HepG2 (cell line): Measurements from ENCODE around the gene ACSL6. TPM values are rescaled to one million over a fixed set of nuclear protein-coding genes. Genes with fewer than 3 reads are reported as not detected.

Experiments used
- ATAC-seq: fragments of 200-7000 bp; cut with Tn5 transposase; 3 replicates; pipeline ENCODE4 v1.9.1; 2020; ENCODE audit warnings: mild to moderate bottlenecking, moderate library complexity
- BruUV-seq: library from RNA; stranded (reverse); fragments of 400-500 nt; replicated peaks from 2 replicates; lab custom pipeline; 2021; lab: Mats Ljungman, UMichigan
- CTCF ChIA-PET: fragments of 300-600 bp; formaldehyde crosslinking; extraction: SDS; loops from one replicate; lab custom pipeline; 2021; ENCODE audit warnings: low total read pairs, inconsistent platforms, low intra/inter-chr PET ratio; lab: Yijun Ruan, JAX
- POLR2A ChIA-PET: fragments of 350-600 bp; sonication (Branson Sonifier 250); formaldehyde crosslinking; loops from one replicate; lab custom pipeline; 2020; ENCODE audit warnings: antibody characterized with exemption, inconsistent platforms; lab: Yijun Ruan, JAX
- DNase-seq: peaks from one replicate; pipeline ENCODE4 v3.0.0-alpha.2; 2015; ENCODE audit warnings: low spot score
- FAIRE-seq: peaks from 3 replicates; lab custom pipeline; 2011; peaks lifted over from hg19 to GRCh38; lab: Jason Lieb, UNC
- H2AFZ ChIP-seq: one replicate; pipeline ENCODE4 v1.6.1; 2011; ENCODE audit warnings: low read length, inconsistent platforms
- H3K27ac ChIP-seq: fragments of 300-600 bp; 3 replicates; pipeline ENCODE4 v1.8.0; 2011; ENCODE audit warnings: mixed run types, mild to moderate bottlenecking, mixed read lengths, low read length, inconsistent platforms; ENCODE audit not compliant: insufficient read depth; ENCODE audit errors: extremely low read length
- H3K27me3 ChIP-seq, 2 experiments: fragments of 200-600 bp in 1 of 2; 2 replicates in 1 of 2; 3 replicates in 1 of 2; pipeline versions ENCODE4 v1.6.0 to v1.8.0; 2011; ENCODE audit warnings: low read length in 2 of 2, mild to moderate bottlenecking in 2 of 2, moderate library complexity in 2 of 2, inconsistent platforms in 1 of 2; ENCODE audit not compliant: insufficient read depth in 2 of 2, control insufficient read depth in 1 of 2
- H3K36me3 ChIP-seq, 2 experiments: fragments of 200-600 bp in 1 of 2; replicated peaks in 1 of 2; 2 replicates in 1 of 2; 3 replicates in 1 of 2; pipeline versions ENCODE4 v1.5.1 to v1.8.0; 2011; ENCODE audit warnings: low read length in 2 of 2, inconsistent platforms in 1 of 2; ENCODE audit not compliant: insufficient read depth in 2 of 2, control insufficient read depth in 1 of 2
- H3K4me1 ChIP-seq: 2 replicates; pipeline ENCODE4 v1.5.1; 2012; ENCODE audit warnings: low read length, inconsistent platforms; ENCODE audit not compliant: insufficient read depth
- H3K4me2 ChIP-seq: 2 replicates; pipeline ENCODE4 v1.6.0; 2011; ENCODE audit warnings: low read depth, low read length, inconsistent platforms
- H3K4me3 ChIP-seq, 3 experiments: fragments of 200-600 bp in 1 of 3; sonication (generic), shearing (Covaris generic) in 1 of 3; replicated peaks in 1 of 3; 2 replicates each; pipeline ENCODE4 v1.5.1; 2011 to 2016; ENCODE audit warnings: low read length in 3 of 3, inconsistent platforms in 2 of 3, low read depth in 2 of 3, mild to moderate bottlenecking in 2 of 3, control low read depth in 1 of 3, mixed read lengths in 1 of 3; ENCODE audit not compliant: insufficient read depth in 1 of 3
- H3K79me2 ChIP-seq: one replicate; pipeline ENCODE4 v1.6.1; 2011; ENCODE audit warnings: low read length, inconsistent platforms; ENCODE audit not compliant: insufficient read depth
- H3K9ac ChIP-seq: 2 replicates; pipeline ENCODE4 v1.6.0; 2011; ENCODE audit warnings: mild to moderate bottlenecking, low read depth, low read length, inconsistent platforms; ENCODE audit not compliant: insufficient read depth
- H3K9me3 ChIP-seq: 2 replicates; pipeline ENCODE4 v1.5.1; 2012; ENCODE audit warnings: mild to moderate bottlenecking, low read length
- H4K20me1 ChIP-seq: 2 replicates; pipeline ENCODE4 v1.6.0; 2011; ENCODE audit warnings: inconsistent platforms, mild to moderate bottlenecking, low read length, moderate library complexity; ENCODE audit not compliant: insufficient read depth
- ATF5 ChIP-seq: sonication (generic); formaldehyde crosslinking; IDR thresholded peaks from 2 replicates; pipeline ENCODE4 v1.4.0; 2020; ENCODE audit warnings: mild to moderate bottlenecking, low read depth, missing genetic modification reagents
- FOXO1 ChIP-seq: sonication (generic); formaldehyde crosslinking; IDR thresholded peaks from 2 replicates; pipeline ENCODE4 v1.4.0; 2020; ENCODE audit warnings: missing genetic modification reagents
- GLI4 ChIP-seq: sonication (generic); formaldehyde crosslinking; IDR thresholded peaks from 2 replicates; pipeline ENCODE4 v1.5.1; 2020; ENCODE audit warnings: missing genetic modification reagents, mild to moderate bottlenecking, moderate library complexity, borderline replicate concordance
- MEIS2 ChIP-seq: sonication (generic); formaldehyde crosslinking; IDR thresholded peaks from 2 replicates; pipeline ENCODE4 v1.9.0; 2021; ENCODE audit warnings: mild to moderate bottlenecking, missing genetic modification reagents
- MXD1 ChIP-seq: sonication (generic); formaldehyde crosslinking; IDR thresholded peaks from 2 replicates; pipeline ENCODE4 v1.4.0; 2020; ENCODE audit warnings: mild to moderate bottlenecking, missing genetic modification reagents
- NFE2L1 ChIP-seq: sonication (generic); formaldehyde crosslinking; IDR thresholded peaks from 2 replicates; pipeline ENCODE4 v1.4.0; 2020; ENCODE audit warnings: missing genetic modification reagents, mild to moderate bottlenecking, borderline replicate concordance
- STAT5B ChIP-seq: sonication (generic); formaldehyde crosslinking; IDR thresholded peaks from 2 replicates; pipeline ENCODE4 v1.4.0; 2020; ENCODE audit warnings: missing genetic modification reagents
- TFAP4 ChIP-seq: sonication (generic); IDR thresholded peaks from 2 replicates; pipeline ENCODE4 v1.6.1; 2016; ENCODE audit warnings: low read depth, borderline replicate concordance
- U2AF1 ChIP-seq: fragments of 200-400 bp; formaldehyde crosslinking; optimal IDR thresholded peaks from 2 replicates; pipeline ENCODE3; 2017; ENCODE audit warnings: mild to moderate bottlenecking, low read depth, low read length
- ZFP37 ChIP-seq: sonication (generic); formaldehyde crosslinking; IDR thresholded peaks from 2 replicates; pipeline ENCODE4 v1.4.0; 2020; ENCODE audit warnings: missing genetic modification reagents, borderline replicate concordance
- ZNF101 ChIP-seq: sonication (generic); formaldehyde crosslinking; IDR thresholded peaks from 2 replicates; pipeline ENCODE4 v1.4.0; 2020; ENCODE audit warnings: mild to moderate bottlenecking, low read depth, missing genetic modification reagents, borderline replicate concordance
- ZNF441 ChIP-seq: sonication (generic); formaldehyde crosslinking; IDR thresholded peaks from 2 replicates; pipeline ENCODE4 v1.7.0; 2021; ENCODE audit warnings: missing genetic modification reagents, borderline replicate concordance
- ZNF672 ChIP-seq: sonication (generic); formaldehyde crosslinking; IDR thresholded peaks from 2 replicates; pipeline ENCODE4 v1.8.1; 2022; ENCODE audit warnings: missing genetic modification reagents
- ZNF878 ChIP-seq: sonication (generic); formaldehyde crosslinking; IDR thresholded peaks from 2 replicates; pipeline ENCODE4 v1.8.1; 2023; ENCODE audit warnings: mild to moderate bottlenecking, missing genetic modification reagents, moderate library complexity
- WGBS: methylation state at CpG from one replicate; pipeline ENCODE4 v1.1.6; 2017; ENCODE audit warnings: low lambda C conversion rate; 5-methylcytosine and 5-hydroxymethylcytosine counted together
- in situ Hi-C: cut with HindIII; loops from 2 replicates; pipeline ENCODE4 v1.10.0; 2017; ENCODE audit warnings: low pct_unique_long_range_greater_than_20kb; ENCODE audit not compliant: extremely low pct_ligation_motif_present
- intact Hi-C: fragments of 100-400 bp; cut with micrococcal nuclease; formaldehyde crosslinking; loops from one replicate; pipeline ENCODE4 v1.10.0; 2022; ENCODE audit not compliant: unreplicated experiment
- polyA plus RNA-seq, 8 experiments: library from polyadenylated mRNA; depleted of rRNA in 3 of 8; stranded (reverse) in 7 of 8; unstranded in 1 of 8; fragments of >200 nt; fragmentation: Illumina TruSeq in 4 of 8; extraction: Trizol in 4 of 8; gene quantifications; 2 replicates each; pipeline versions ENCODE4 v1.2.1 to v1.2.3, GENCODE V29; 2011 to 2016; ENCODE audit warnings: low read depth in 4 of 8, missing spikeins in 1 of 8, mixed read lengths in 1 of 8; ENCODE audit not compliant: insufficient read depth in 1 of 8
- total RNA-seq, 5 experiments: library from RNA; depleted of rRNA; stranded (reverse); fragments of >200 nt; fragmentation: Illumina TruSeq; extraction: Trizol; gene quantifications; 2 replicates each; pipeline ENCODE4 v1.2.3, GENCODE V29; 2016; ENCODE audit warnings: low read depth in 1 of 5

ACSL6 gene
- total and polyA plus RNA-seq, 2 of the 13 experiments (the other 11 are each of a cell fraction or from before 2014, with no cell fraction given), result 3.7 to 3.8 TPM

GRCh38 chr5:132052520-132052919 is 41.1 kb upstream of the ACSL6 start:
- H3K4me3 ChIP-seq, result no peak overlapping the region
- no peak overlapping the region for H2AFZ ChIP-seq
- H3K9me3 ChIP-seq, result no peaks in the 10 kb centered on the region
- TF ChIP-seq GLI4, result no peak
- TF ChIP-seq ZNF672 (CRISPR knock-in tag), result no peak
- no peak for TF ChIP-seq ZNF101 (CRISPR knock-in tag)
- no peak for TF ChIP-seq NFE2L1 (CRISPR knock-in tag)
- no peak for TF ChIP-seq ATF5
- TF ChIP-seq MXD1 (CRISPR knock-in tag), result no peak
- TF ChIP-seq ZNF878 (CRISPR knock-in tag), result no peak
- no peak for TF ChIP-seq U2AF1
- TF ChIP-seq ZFP37 (CRISPR knock-in tag), result no peak
- TF ChIP-seq TFAP4, result no peak
- TF ChIP-seq FOXO1 (CRISPR knock-in tag), result no peak
- TF ChIP-seq MEIS2 (CRISPR knock-in tag), result no peak
- no peak for TF ChIP-seq STAT5B (CRISPR knock-in tag)
- TF ChIP-seq ZNF441, result no peak
- H3K4me2 ChIP-seq, result no peak overlapping the region
- in situ Hi-C loops, result no loop called here
- BruUV-seq, result no TSS peak
- H3K27me3 ChIP-seq, result peaks cover 3 to 22% of the 10 kb centered on the region in 2 experiments; a peak in 3 of 5 replicates
- POLR2A ChIA-PET, result no interaction called here
- CTCF ChIA-PET, result no interaction called here
- 53% methylated on average over 10 of the region's 10 CpGs for WGBS
- no peaks in the 10 kb centered on the region for H3K79me2 ChIP-seq
- no peaks in the 10 kb centered on the region for H4K20me1 ChIP-seq
- no peak for FAIRE-seq
- no peak for ATAC-seq
- no peaks in the 10 kb centered on the region for H3K4me1 ChIP-seq
- intact Hi-C loops, result no loop called here
- H3K27ac ChIP-seq, result no peak overlapping the region
- H3K36me3 ChIP-seq, result no peaks in the 10 kb centered on the region
- DNase-seq, result no peak
- no peak overlapping the region for H3K9ac ChIP-seq
